SK-N-MC (cell line): Measurements from ENCODE around the gene FBXL3.

ENCODE experiments used
- DNase-seq: peaks from one replicate; pipeline ENCODE4 v3.0.0-alpha.2; 2011; ENCODE audit warnings: low read depth, low spot score
- H3K27ac ChIP-seq: fragments of 200-600 bp; sonication (generic); 2 replicates; pipeline ENCODE4 v1.5.1; 2016; ENCODE audit warnings: mixed run types
- H3K36me3 ChIP-seq: fragments of 200-600 bp; sonication (generic); 2 replicates; pipeline ENCODE4 v1.6.1; 2017; ENCODE audit warnings: antibody characterized with exemption, low read length, mixed read lengths; ENCODE audit not compliant: insufficient read depth
- H3K4me3 ChIP-seq: fragments of 200-600 bp; sonication (generic); 2 replicates; pipeline ENCODE4 v1.5.1; 2016
- H3K9ac ChIP-seq: fragments of 200-600 bp; sonication (generic); 2 replicates; pipeline ENCODE4 v1.8.0; 2017; ENCODE audit warnings: mixed run types, mixed read lengths; ENCODE audit not compliant: insufficient read length
- H3K9me3 ChIP-seq: fragments of 200-600 bp; sonication (generic); 2 replicates; pipeline ENCODE4 v1.6.1; 2017; ENCODE audit warnings: low read depth, mild to moderate bottlenecking, antibody characterized with exemption, low read length, moderate library complexity, mixed read lengths
- EZH2 ChIP-seq: fragments of 200-600 bp; sonication (generic); IDR thresholded peaks from one replicate; pipeline ENCODE4 v1.6.1; 2017; ENCODE audit warnings: antibody characterized with exemption
- FOXP2 ChIP-seq: optimal IDR thresholded peaks from 2 replicates; pipeline ENCODE3; 2011; ENCODE audit warnings: mild to moderate bottlenecking, moderate library complexity; ENCODE audit not compliant: insufficient read depth; ENCODE audit errors: extremely low read length, control extremely low read depth
- POLR2AphosphoS5 ChIP-seq: IDR thresholded peaks from 2 replicates; pipeline ENCODE4 v1.6.1; 2012; ENCODE audit warnings: mild to moderate bottlenecking, low read depth, low read length, borderline replicate concordance

Gene FBXL3

GRCh38 chr13:77034881-77035280 is 7.9 kb upstream of the FBXL3 start:
- Histone ChIP-seq H3K9me3 (no peaks in the 10 kb centered on the region), H3K27ac (no peak overlapping the region), H3K9ac (no peak overlapping the region), H3K36me3 (no peaks in the 10 kb centered on the region), H3K4me3 (no peak overlapping the region)
- TF ChIP-seq POLR2AphosphoS5 (no peak), EZH2 (no peak), FOXP2 (no peak)
- no peak for DNase-seq

GRCh38 chr13:77033717-77034302 is 6.9 kb upstream of the FBXL3 start:
- H3K9ac ChIP-seq = no peak overlapping the region
- no peak for TF ChIP-seq POLR2AphosphoS5
- TF ChIP-seq FOXP2 = no peak
- TF ChIP-seq EZH2 = no peak
- H3K27ac ChIP-seq = no peak overlapping the region
- no peak overlapping the region for H3K4me3 ChIP-seq
- no peaks in the 10 kb centered on the region for H3K9me3 ChIP-seq
- DNase-seq = no peak
- no peaks in the 10 kb centered on the region for H3K36me3 ChIP-seq

GRCh38 chr13:77031656-77032243 is 4.8 kb upstream of the FBXL3 start:
- TF ChIP-seq EZH2 (no peak), POLR2AphosphoS5 (no peak), FOXP2 (no peak)

GRCh38 chr13:77029436-77029835 is 2.5 kb upstream of the FBXL3 start:
- Histone ChIP-seq H3K9me3 (no peaks in the 10 kb centered on the region), H3K36me3 (no peaks in the 10 kb centered on the region), H3K4me3 (no peak overlapping the region), H3K9ac (no peak overlapping the region), H3K27ac (no peak overlapping the region)
- no peak for TF ChIP-seq POLR2AphosphoS5
- TF ChIP-seq FOXP2 = no peak
- TF ChIP-seq EZH2 = no peak
- no peak for DNase-seq

More at GRCh38 chr13:77031656-77032243, 4.8 kb upstream of the FBXL3 start:
- H3K4me3 ChIP-seq = no peak overlapping the region
- no peaks in the 10 kb centered on the region for H3K36me3 ChIP-seq
- H3K9me3 ChIP-seq = no peaks in the 10 kb centered on the region
- no peak for DNase-seq
- H3K9ac ChIP-seq = no peak overlapping the region
- no peak overlapping the region for H3K27ac ChIP-seq

- DNase-seq = no peak
- Histone ChIP-seq H3K27ac (no peak overlapping the region), H3K4me3 (peak overlapping the region; percentile 95; the same call in 1 of the 2 replicates), H3K9me3 (no peaks in the 10 kb centered on the region), H3K9ac (no peak overlapping the region), H3K36me3 (no peaks in the 10 kb centered on the region; the same call in none of the 2 replicates)
- TF ChIP-seq POLR2AphosphoS5 (no peak), EZH2 (no peak), FOXP2 (no peak)
Measured at GRCh38 chr13:77028202-77028601, 1.2 kb upstream of the FBXL3 start.

GRCh38 chr13:77026255-77026860 is 601 bp downstream of the FBXL3 start:
- Histone ChIP-seq H3K27ac (peak overlapping the region; percentile 86), H3K9me3 (no peaks in the 10 kb centered on the region), H3K4me3 (peak overlapping the region; percentile 95), H3K36me3 (peaks cover 11% of the 10 kb centered on the region), H3K9ac (peak overlapping the region; percentile 95)
- TF ChIP-seq POLR2AphosphoS5 = no peak; the same call in 1 of the 2 replicates
- TF ChIP-seq FOXP2 = no peak
- TF ChIP-seq EZH2 = no peak
- DNase-seq = no peak

DNA sequence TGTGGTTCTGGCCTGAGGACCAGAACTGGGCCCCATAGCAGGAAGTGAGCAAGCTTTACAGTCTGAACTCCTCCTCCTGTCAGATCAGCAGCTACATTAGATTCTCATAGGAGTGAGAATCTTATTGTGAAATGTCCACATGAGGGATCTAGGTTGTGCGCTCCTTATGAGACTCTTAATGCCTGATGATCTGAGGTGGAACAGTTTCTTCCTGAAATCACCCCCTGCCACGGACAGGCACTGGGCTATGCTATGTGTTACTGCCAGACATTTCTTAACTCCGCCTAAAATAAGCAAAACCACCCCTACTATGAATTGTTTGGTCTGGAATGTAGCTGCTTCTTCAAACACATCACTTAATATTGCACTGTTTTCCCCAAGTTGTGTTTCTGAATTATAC is 4.6 kb downstream of the FBXL3 start:
- Histone ChIP-seq H3K27ac (0 out of 2 replicates have a peak overlapping the region, but pooled peaks have one; percentile 29), H3K36me3 (peaks cover 27% of the 10 kb centered on the region), H3K9me3 (no peaks in the 10 kb centered on the region), H3K9ac (no peak overlapping the region), H3K4me3 (no peak overlapping the region)
- no peak for TF ChIP-seq FOXP2
- TF ChIP-seq EZH2 = no peak
- no peak for DNase-seq

GRCh38 chr13:77019756-77020155 is 7.2 kb downstream of the FBXL3 start:
- Histone ChIP-seq H3K4me3 (no peak overlapping the region), H3K9ac (no peak overlapping the region), H3K27ac (no peak overlapping the region), H3K36me3 (peaks cover 52% of the 10 kb centered on the region), H3K9me3 (no peaks in the 10 kb centered on the region)
- TF ChIP-seq POLR2AphosphoS5 (no peak), EZH2 (no peak), FOXP2 (no peak)
- DNase-seq = no peak

DNA sequence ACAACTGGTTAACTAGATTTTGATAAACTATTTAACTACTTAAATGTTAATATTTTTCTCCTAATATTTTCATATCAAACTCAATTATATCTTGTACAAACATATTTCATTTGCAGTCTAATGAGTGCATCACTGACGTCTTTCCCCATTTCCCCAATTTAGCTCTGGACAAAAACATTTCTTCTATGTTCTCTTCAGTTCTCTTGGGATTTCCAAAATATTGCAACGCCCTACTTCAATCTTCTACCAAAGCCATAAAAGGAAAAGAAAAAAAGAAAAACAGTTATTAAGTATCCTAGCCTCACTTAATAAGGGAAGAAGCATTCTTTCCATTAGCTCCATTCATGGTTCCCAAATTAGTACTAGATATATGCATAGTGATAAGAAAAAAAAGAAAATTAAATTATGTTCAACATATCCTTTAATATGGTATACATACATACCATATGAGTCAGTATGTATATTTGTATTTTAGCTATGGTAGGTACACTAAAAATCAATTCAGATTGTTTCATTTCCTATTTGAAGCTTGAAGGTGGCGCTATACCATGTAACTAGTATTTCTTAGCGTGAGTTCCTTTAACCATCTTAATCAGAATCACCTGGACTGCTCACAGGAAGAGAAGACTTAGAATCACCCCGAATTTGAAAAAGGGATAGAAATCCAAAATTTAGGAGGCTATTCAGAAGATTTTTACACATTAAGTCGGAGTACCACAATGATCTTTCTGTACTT is 9.9 kb downstream of the FBXL3 start:
- TF ChIP-seq POLR2AphosphoS5 (no peak), FOXP2 (no peak), EZH2 (no peak)
- no peak for DNase-seq
- Histone ChIP-seq H3K9ac (no peak overlapping the region), H3K36me3 (peaks cover 73% of the 10 kb centered on the region), H3K9me3 (no peaks in the 10 kb centered on the region), H3K4me3 (no peak overlapping the region), H3K27ac (no peak overlapping the region)
